Ecto neural progenitor cell (in vitro differentiated cells): ENCODE measurements around the gene GRB2.

Experiments used
- DNase-seq: peaks from one replicate; pipeline ENCODE4 v3.0.0-alpha.2; 2018; ENCODE audit warnings: low spot score

Gene GRB2

DNA sequence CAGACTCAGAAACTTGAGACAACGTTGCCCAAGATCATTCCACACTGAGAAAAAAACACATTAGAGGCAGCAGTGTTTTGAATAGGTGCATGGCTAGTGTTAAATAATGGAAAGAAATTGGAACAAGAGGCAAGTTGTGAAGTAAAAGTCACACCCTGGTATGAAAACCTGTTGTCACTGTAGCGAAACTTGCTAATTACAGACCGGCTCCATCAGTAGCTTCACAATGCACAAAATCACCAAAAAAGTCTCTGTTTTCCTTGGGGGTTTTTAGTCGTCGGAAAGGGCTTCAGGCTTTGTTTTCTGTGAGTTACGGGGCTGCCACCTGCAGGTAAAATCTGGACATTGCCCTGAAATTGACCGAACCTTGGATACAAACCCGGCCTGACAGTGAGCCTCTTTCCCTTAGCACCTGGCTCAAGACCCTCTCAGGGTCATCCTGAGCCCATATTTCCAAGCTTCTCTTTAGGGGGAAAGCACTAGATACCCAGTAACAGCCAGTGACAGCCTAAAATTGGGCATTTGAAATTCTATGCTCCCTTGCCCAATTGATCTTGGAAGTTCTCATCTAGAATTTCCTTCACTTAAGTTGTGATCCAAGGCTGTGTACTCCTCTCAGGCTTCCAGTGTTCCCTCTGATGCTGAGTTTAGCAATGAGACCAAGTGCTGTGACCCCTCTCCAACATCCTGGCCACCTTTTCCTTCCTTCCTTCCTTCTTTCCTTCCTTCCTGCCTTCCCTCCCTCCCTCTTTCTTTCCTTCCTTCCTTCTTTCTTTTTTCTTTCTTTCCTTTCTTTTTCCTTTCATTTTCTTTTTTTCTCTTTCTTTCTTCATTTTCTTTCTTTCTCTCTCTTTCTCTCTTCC is 7.2 kb upstream of the GRB2 start:
- DNase-seq: peak; percentile 84

DNA sequence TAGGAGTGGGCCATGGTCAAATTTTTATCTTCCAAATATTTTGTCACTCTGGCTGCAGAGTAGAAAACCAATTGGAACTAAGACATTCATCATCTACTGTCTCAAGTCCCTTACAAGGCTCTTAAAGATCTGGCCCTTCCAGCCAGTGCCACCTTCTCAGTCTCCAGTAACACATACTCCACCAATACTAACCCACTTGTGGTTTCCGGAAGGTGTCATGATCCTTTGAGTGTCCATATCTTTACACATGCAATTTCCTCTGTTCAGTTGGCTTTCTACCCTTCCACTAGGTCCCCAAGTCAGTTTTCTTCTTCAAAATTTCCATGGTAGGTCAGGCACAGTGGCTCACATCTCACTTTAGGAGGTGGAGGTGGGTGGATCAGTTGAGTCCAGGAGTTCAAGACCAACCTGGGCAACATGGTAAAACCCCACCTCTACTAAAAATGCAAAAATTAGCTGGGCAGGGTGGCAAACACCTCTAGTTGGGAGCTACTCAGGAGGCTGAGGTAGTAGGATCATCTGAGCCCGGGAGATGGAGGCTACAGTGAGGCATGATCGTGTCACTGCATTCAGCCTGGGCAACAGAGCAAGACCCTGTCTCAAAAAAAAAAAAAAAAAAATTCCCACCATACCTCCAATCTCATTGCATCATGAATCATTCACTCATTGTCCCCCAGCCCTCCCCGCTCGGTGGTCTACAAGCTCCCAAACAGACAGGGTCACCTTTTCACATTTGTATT is 6.0 kb upstream of the GRB2 start:
- DNase-seq: no peak

DNA sequence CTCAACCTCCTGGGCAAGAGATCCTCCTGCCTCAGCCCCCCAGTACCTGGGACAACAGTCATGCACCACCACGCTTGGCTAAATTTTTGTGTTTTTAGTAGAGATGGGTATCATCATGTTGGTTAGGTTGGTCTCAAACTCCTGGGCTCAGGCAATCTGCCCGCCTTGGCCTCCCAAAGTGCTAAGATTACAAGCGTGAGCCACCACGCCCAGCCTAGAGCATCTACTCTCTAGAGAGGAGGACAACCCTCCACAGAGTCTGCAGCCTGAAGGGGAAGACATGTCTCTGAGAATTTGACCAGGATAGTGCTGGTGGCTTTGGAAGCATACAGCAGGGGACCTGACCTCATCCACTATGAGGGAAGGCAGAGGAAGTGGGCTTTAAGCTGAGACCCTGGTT is 4.7 kb upstream of the GRB2 start:
- no peak for DNase-seq

DNA sequence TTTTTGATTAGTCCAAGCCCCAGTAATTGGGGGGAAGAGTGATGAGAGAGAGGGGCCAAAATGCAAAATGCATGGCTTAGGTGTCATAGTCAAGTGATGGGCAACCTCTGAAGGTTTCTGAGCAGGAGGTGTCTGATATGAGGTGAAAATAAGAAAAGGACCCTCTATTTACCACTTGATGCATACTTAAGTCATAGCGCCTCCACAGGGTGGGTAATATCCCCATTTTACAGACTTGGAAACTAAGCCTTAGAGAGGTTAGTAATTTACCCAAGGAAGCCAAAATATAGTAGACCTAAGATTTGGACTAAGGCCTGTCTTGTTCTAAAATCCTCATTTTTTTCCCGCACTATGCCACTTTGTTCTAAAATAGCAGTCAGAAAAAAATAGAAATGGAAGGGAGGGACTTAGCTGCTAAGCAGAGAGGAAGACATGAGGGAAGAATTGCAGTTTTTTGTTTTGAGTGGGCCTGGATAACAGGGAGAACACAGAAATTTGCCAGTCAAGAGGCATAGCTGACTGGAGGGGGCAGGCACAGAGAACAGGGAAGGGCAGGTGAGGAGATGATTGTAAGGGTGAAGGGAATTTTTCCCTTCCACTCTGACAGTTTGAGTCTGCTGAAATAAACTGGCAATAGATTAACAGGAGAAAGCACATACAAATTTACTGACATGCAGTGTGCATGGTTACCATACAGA is 2.3 kb upstream of the GRB2 start:
- DNase-seq: no peak

DNA sequence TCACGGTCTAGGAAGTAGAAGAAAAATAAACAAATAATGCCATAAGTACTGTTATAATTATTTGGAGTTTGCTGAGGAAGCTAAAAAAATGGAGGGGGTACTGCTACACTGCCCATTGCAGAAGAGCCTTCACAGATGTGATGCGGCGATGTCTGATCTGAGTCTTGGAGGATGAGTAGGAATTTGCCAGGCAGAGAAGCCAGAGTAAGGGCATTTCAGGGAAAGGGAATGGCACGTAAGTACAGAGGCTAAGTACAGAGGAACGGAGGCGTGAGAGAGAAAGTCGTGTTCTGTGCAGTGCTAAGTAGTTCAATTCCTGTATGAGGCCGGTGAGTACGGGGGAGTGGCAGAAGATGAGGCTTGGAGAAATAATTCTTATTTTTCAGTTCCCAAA is 741 bp upstream of the GRB2 start:
- DNase-seq: no peak

DNA sequence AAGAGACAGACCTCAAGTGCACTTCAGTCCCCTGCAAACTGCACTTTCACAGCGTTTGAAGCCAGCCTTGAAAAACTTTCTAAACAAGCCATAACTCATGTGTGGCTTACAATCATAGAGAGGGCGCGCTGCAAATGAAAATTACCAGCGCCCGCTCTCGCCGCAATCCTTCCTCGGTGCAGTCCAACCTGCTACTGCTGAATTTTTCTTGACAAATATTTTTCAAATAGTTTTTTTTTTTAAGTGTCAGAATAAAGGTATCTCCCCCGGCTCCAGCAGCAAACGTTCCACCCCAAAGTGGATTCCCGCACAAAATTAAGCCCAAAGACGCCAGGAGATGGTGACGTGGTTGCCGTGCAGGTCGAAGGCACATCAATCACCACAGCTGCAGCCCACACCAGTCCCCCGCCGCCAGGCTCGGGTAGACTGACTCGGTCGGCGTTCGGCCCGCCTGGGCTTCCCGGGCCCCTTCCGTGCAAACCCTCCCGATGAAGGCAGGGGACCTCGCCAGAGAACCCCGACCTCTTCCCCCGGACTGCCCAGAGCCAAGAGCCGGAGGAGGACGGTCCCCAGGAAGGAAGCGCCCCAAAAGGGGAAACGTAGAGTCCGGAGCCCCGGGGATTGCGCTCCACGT is 630 bp downstream of the GRB2 start:
- DNase-seq: no peak

DNA sequence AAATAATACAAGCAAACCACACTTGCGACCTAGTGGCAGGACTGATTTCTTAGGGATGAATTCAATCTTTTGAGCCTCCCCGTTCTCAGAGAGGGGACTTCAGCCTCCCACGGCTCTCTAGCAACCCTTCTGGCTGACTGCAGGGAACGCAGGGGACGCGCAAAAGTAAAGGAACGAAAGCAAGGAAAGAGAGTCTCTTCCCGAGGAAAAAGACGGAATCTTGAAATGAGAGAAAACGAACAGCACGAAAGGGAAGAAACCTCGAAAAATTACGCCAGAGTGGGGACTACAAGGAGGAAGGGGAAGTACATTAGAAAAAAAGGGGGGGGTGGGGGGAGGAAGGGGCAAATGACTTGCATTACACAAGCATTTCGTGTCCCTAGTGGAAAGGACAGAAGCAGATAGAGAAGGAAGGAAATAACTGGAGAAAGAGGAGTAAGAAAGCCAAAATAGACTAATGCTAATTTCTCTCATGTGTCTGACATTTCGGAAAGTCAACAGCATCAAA is 1.2 kb downstream of the GRB2 start:
- DNase-seq: peak; percentile 79

DNA sequence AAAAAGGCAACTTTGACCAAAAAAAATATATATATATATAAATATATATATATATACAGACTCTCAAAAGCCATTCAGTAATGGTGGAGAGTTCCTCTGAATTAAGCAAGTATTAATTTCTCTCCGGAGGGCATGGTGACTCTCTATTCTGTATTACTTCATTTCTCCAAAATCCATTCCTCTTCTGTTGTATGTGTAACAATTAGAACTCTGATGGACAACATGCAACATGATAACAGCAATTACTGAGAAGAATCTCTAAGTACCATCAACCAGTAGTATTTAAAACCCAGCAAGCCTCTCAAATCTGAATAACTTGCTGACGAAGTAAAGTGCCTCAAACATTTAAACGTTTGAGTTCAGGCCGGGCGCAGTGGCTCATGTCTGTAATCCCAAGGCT is 2.3 kb downstream of the GRB2 start:
- DNase-seq: no peak

DNA sequence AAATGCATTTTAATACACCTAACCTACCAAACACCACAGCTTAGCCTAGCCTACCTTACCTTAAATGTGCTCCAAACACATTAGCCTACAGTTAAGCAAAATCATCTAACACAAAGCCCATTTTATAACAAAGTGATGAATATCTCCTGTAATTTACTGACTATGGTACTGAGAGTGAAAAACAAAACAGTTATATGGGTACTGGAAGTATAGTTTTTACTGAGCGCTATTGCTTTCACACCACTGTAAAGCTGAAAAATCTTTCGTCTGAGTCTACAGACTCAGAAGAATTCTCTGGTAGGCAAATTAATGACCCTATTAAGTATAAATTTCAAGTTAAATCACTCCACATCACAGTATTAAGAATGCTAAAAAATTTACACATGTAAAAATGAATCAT is 3.5 kb downstream of the GRB2 start:
- DNase-seq: no peak

DNA sequence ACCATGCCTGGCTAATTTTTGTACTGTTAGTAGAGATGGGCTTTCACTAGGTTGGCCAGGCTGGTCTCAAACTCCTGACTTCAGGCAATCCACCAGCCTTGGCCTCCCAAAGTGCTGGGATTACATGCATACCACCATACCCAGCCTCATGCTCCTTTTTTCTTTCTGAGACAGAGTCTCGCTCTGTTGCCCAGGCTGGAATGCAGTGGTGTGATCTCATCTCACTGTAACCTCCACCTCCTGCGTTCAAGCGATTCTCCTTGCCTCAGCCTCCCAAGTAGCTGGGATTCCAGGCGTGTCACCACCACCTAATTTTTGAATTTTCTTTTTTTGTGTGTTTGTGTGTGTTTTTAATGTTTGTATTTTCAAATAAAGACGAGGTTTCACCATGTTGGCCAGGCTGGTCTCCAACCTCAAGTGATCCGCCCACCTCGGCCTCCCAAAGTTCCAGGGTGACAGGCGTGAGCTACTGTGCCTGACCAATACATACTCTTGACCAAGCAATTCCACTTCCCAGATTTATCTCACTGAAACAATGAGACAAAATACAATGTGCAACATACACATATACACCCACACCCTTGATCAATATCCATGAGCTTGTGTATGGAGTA is 5.0 kb downstream of the GRB2 start:
- DNase-seq: no peak

DNA sequence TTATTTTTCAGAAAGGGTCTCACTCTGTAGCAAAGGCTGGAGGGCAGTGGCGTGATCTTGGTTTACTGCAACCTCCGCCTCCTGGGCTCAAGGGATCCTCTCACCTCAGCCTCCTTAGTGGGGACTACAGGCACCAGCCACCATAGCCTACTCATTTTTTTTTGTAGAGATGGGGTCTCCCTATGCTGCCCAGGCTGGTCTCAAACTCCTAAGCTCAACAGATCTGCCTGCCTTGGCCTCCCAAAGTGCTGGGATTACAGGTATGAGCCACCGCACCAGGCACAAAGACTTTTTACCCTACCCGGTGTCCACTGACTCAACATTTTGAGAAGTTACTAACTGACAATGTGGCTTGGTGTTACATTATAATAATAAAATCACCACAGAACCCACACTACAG is 7.2 kb downstream of the GRB2 start:
- no peak for DNase-seq

DNA sequence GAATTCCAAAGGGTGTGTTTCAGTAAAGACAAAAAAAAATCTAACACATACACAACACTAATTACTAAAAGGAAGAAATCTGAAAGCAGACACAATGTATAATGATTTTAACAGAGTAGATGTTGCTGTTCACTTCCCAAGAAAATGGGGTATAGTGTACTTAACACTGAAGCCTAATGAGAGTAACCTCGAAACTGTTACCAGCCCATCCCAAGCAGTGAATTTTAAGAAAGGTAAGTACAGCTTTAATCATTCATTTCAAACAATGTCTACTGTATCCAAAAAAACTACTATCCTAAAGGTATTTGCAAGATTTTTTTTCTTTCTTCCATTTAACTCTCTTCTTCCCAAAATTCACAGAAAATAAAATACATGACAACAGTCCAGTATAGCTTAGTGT is 8.3 kb downstream of the GRB2 start:
- DNase-seq: no peak

DNA sequence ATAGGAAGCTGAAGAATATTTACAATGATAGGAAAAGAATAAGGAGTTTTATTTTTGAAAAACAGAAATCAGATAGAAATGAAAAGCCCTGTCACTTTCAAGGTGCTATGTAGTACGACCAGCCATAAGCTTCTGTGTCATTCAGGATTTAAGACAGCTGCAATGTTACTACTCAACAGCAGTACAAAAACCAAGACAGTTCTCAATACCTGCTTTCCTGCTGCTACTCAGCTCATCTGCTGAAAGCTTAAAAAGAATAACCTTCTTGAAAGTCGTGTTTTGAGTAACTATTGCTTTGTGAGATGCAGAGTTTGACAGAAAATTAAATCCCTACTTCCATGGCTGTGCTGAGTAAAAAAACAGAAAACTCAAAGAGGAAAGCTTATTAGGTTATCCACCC is 8.7 kb downstream of the GRB2 start:
- DNase-seq: no peak

DNA sequence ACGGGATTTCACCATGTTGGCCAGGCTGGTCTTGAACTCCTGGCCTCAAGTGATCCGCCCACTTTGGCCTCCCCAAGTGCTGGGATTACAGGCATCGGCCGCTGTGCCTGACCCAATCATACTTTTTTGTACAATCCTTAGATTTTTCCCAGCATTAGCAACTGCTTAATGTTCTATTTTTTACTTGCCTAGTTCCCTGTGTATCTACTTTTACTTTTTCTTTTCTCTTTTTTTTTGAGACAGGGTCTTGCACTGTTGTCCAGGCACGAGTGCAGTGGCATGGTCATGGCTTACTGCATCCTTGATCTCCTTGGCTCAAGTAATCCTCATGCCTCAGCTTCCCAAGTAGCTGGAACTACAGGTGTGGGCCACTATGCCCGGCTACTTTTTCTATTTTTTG is 9.5 kb downstream of the GRB2 start:
- no peak for DNase-seq

DNA sequence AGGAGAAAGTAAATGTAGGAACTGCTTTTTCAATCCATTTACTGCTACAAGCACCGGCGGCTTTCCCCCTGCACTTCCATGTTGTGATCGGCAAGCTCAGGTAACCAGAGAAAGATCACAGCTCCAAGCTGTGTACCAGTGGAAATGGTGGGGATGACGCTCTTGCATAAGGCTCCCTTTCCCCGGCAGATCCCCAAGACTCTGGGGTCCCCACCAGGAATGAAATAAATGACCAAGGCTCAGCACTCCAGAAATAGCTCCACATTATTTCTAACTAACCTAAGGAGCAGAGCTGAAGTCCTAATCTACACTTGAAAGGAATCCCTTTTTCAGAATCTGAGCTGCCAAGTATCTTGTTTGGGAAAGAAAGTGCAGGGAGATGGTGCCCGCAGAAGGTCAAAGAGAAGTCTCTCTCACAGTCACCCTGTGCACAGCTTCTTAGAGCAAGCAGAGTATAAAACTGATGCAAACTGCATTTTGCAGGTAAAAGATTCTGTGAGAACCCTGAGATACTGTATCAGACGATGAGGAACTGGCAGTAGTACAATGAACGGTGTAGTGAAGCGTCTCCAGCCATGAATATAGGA is 11.1 kb downstream of the GRB2 start:
- DNase-seq: no peak

DNA sequence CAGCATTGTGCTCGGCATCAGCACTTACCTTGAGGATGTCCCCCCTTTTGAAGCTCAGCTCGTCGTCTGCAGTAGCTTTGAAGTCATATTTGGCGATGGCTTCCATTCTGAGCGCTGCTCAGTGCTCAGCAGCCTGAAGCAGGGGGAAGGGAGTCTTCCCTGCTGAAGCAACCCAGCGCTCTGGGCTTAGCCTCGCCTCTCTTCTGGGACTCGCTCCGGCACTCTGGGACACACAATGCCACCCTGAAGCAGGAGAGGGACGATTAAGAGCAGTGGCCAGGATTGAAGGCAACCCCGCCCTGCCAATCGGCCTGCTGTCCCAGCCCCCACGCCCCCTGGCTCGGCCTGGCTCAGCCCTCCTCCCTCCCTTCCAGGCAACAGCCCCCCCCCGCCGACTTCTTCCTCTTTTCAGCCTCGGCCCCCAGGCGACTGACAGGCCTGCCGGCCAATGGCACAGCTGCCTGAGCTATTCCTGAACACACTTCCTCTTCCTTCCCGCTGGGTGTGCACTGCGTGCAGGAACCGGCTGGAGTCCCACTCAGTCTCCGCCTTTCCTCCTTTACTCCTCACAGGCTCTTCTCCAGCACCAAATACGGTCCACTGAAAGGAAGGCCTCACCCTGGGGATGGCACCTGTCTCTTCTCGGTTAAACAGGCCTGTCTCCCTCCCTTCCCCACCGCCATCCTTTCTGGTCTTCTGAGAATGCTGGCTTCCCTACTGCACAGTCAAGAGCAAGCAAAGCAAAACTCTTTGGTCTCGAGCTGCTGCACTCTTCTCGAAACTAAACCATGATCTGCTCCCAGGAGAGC is 11.8 kb downstream of the GRB2 start:
- DNase-seq: peak; percentile 100

DNA sequence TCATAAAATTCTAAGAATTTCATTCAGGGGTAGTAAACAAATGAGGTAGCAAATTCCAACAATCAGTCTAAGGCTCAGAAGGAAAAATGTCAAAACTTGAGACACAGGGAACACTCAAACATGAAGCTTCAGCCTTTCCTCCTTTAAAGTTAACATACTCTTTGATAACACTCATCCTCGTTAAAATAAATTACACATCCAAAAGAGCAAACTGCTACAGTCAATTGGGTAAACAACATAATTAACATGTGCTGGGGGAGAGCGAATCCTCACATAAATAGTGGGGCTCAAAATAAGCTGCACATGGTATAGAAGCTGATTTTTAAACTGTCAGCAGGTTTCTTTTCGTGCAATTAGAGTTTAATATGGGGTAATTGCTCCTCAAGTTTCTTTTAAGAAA is 12.9 kb downstream of the GRB2 start:
- DNase-seq: no peak

DNA sequence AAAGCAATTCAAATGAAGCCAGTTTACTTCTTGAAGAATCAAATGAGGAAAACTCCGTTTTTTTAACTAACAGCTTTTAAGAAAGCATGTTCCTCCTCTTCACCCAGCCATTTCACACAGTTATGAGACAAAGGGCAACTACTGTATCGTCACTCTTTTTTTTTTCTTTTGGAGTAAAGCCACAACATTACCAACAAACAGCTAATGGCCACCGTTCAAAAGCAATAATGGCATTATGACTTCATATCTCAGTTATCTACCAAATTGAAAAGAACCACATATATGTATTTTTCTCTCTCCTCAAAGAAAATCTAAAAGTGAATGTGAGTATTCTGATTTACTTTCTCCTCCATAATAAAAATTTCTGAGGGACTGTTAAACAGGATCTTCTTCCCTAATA is 14.5 kb downstream of the GRB2 start:
- DNase-seq: no peak

DNA sequence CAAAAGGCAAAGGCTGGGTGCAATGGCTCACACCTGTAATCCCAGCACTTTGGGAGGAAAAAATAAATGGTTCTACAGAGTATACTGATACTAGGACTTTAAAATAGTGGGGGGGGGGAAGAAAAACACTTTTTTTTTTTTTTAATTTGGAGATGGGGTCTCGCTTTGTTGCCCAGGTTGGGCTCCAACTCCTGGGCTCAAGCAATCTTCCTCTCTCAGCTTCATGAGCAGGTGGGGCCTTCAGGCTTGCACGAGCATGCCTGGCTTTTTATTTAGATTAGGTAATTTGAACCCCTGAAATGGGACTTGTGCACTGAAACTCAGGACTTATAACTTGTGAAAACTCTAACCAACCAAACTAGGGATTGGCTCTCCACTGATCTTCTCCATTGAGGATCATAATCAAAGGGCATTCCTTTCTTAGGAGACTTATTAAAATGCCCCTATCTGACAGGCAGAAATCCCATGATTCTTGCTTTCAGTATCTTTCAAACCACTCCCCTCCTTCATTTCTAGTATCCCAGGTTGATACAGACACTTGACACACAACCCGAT is 16.9 kb downstream of the GRB2 start:
- no peak for DNase-seq

DNA sequence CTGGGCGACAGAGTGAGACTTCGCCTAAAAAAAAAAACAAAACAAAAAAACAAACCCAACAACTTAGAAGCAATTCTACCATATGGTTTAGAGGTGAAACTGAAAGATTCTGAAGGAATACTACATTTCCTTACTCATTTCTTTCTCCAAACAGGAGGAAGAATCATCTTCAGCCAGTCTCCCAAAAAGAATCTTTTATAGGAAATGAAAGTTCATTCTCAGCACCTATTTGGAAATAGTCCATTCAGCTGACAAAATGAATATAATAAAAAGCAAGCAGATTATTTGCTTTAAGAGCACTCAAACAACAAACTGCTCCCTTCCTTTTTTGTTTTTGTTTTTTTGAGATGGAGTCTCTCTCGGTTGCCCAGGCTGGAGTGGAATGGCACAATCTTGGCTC is 17.7 kb downstream of the GRB2 start:
- no peak for DNase-seq
